Measurements from ENCODE around the gene FAM50A. TPM values are rescaled to one million over a fixed set of nuclear protein-coding genes. Genes with fewer than 3 reads are reported as not detected.

FAM50A gene
- total RNA-seq, 4 donors from 2014 or later = 39.9 to 76.3 (median 47.4) TPM

GRCh38 chrX:154412468-154412867 is 31.5 kb upstream of the FAM50A start:
- intact Hi-C loops (cut with DNase I) = no loop called here
- TF ChIP-seq CTCF (IDR thresholded peaks at IDR 0.05) = no peak
- no peak for TF ChIP-seq POLR2A (IDR thresholded peaks at IDR 0.05)
- Histone ChIP-seq H3K36me3 (no peaks in the 10 kb centered on the region), H3K4me1 (peaks cover 0 to 7% of the 10 kb centered on the region in 2 donors), H3K4me3 (replicated peaks in 1 of 3) (peak overlapping the region in 1 of 3 donors; percentile 62), H3K27ac (peak overlapping the region; percentile 89 to 95 (median 94)), H3K9me3 (no peaks in the 10 kb centered on the region), H3K27me3 (no peaks in the 10 kb centered on the region)
- 33 to 43% methylated on average over 2 to 4 of the region's 4 CpGs for WGBS, 2 donors
- peak in 1 of 2 donors; percentile 11 for DNase-seq

GRCh38 chrX:154413142-154413541 is 30.8 kb upstream of the FAM50A start:
- Histone ChIP-seq H3K9me3 (no peaks in the 10 kb centered on the region), H3K4me3 (replicated peaks in 1 of 3) (no peak overlapping the region), H3K27me3 (no peaks in the 10 kb centered on the region), H3K4me1 (peaks cover 0 to 7% of the 10 kb centered on the region in 2 donors), H3K36me3 (no peaks in the 10 kb centered on the region), H3K27ac (no peak overlapping the region)
- no peak for DNase-seq
- TF ChIP-seq CTCF (IDR thresholded peaks at IDR 0.05) (no peak), POLR2A (IDR thresholded peaks at IDR 0.05) (no peak)
- 100% methylated on average over 2 of the region's 8 CpGs; no CpG with 5 or more reads in 1 of the 2 donors for WGBS, 2 donors
- intact Hi-C loops (cut with DNase I) = no loop called here

- H3K4me3 ChIP-seq (replicated peaks in 1 of 3) = no peak overlapping the region
- no peaks in the 10 kb centered on the region for H3K9me3 ChIP-seq
- no peak for DNase-seq
- no peak overlapping the region for H3K27ac ChIP-seq
- H3K27me3 ChIP-seq = no peaks in the 10 kb centered on the region
- peaks cover 0 to 22% of the 10 kb centered on the region in 2 donors for H3K4me1 ChIP-seq
- intact Hi-C loops (cut with DNase I) = no loop called here
- TF ChIP-seq CTCF (IDR thresholded peaks at IDR 0.05) (no peak), POLR2A (IDR thresholded peaks at IDR 0.05) (no peak)
- H3K36me3 ChIP-seq = no peaks in the 10 kb centered on the region
- WGBS, 2 donors = 94 to 95% methylated on average over 7 of the region's 7 CpGs
Observed at GRCh38 chrX:154417157-154417556, 26.8 kb upstream of the FAM50A start.

DNA sequence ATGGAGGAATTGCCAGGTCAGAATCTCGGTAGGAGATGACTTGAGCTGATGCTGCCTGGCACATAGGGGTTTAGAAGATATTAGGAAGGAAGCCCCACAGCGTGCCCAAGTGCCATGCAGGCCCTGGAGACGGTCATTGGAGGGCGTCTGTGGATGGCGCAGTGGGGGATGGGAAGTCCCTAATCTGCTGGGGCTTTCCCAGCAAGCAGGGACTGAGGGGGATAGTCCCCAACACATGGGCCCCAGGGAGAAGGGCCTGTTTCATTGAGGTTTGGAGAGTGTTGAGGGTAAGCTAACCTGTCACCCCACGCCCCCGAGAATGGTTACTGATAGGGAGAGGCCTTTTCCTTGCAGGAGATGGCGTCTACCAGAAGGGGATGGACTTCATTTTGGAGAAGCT is 24.8 kb upstream of the FAM50A start:
- TF ChIP-seq POLR2A (IDR thresholded peaks at IDR 0.05) (no peak), CTCF (IDR thresholded peaks at IDR 0.05) (no peak)
- Histone ChIP-seq H3K4me3 (replicated peaks in 1 of 3) (no peak overlapping the region), H3K9me3 (no peaks in the 10 kb centered on the region), H3K27ac (peak overlapping the region; percentile 33 to 47 (median 42)), H3K27me3 (no peaks in the 10 kb centered on the region), H3K4me1 (peaks cover 0 to 16% of the 10 kb centered on the region in 2 donors), H3K36me3 (no peaks in the 10 kb centered on the region)
- intact Hi-C loops (cut with DNase I) = no loop called here
- WGBS, 2 donors = 88 to 89% methylated on average over 5 to 6 of the region's 8 CpGs
- no peak for DNase-seq

DNA sequence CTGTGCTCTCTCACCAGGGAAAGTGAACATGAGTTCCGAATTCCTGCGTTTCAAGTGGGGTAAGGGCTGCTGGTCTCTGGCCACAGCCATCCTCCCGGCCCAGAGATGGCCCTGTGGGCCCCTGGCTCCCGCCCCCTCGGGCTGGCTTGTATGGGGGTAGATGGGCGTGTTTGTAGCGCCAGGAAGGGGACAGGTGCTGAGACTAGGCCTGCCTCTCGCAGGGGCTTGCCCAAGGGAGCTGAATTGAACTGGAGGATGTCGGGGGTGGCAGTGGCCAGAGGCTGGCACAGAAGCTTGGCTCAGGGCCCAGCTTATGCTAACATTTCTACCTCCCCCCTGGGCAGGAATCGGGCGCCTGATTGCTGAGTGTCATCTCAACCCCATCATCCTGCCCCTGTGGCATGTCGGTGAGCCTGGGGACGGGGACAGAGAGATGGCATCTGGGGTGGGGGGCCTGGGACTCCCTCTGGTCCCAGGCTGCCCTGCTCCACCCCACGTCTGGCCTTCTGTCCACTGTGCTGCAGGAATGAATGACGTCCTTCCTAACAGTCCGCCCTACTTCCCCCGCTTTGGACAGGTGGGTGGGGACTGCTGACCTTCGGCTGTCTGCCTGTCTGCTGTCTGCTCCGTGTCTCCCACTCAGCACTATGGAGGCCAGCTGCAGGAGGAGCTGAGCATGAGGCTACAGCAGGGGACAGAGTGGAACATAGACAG is 24.1 kb upstream of the FAM50A start:
- TF ChIP-seq POLR2A (IDR thresholded peaks at IDR 0.05) (no peak), CTCF (IDR thresholded peaks at IDR 0.05) (no peak)
- Histone ChIP-seq H3K4me1 (peaks cover 0 to 16% of the 10 kb centered on the region in 2 donors), H3K27ac (peak overlapping the region; percentile 33 to 47 (median 42)), H3K36me3 (no peaks in the 10 kb centered on the region), H3K27me3 (no peaks in the 10 kb centered on the region), H3K9me3 (no peaks in the 10 kb centered on the region), H3K4me3 (replicated peaks in 1 of 3) (no peak overlapping the region)
- intact Hi-C loops (cut with DNase I) = no loop called here
- 51% methylated on average over 7 of the region's 19 CpGs; no CpG with 5 or more reads in 1 of the 2 donors for WGBS, 2 donors
- DNase-seq = peak; percentile 64 to 66
